ENCODE results near the gene CKMT2.

Gene CKMT2

DNA sequence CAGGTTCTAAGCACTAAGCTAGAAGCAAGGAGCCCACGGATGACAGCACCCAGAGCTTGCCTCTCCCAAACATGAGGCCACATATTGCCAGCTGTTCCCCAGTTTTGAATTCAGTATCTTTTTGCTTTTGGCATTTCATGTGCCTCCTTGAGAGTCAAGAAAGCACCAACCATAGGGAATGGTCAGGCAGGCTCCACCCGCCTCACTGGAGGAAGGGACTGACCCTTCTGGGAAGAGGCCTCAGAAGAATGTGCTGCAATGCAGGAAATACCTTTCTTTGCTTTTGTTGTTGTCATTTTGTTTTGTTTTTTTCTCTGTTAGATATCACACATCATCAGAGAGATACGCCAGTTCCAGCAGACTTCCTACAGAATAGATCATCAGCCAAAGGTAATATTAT, 13.7 kb upstream of the CKMT2 start:
- no peak for DNase-seq

DNA sequence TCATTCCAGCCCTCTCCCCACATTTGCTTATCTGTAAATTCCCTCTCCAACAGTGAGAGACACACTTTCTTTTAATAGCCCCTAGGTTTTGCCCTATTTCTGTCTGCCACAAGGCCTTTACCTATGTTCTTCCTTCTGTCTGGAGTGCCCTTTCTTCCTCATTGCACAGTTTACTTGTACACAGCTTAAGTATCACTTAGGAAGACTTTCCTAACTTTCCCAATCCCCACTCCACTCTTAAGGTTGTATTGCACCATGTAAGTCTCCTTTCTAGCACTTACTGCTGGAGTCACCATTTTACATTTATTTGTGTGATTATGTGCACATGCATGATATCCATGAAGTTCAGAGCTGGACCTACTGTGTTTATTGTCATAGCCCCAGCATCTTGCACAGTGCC, 10.8 kb upstream of the CKMT2 start:
- no peak for DNase-seq

DNA sequence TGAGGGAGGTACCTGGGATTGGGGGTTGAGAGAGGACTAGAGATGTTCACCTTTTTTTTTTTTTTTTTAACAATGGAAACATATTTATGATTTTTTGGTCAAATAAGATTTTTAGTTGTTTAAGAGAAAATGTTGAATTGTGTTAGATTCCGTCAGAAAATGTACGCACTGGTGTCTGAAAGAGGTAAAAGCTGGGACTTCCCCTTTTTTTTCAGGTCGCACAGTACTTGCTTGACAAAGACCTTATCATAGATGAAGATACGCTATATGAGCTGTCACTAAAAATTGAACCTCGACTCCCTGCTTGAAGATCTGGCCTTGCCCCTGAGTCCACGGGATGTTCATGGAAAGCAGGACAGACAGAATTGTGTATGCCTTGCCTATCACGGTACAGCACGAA, 7.7 kb upstream of the CKMT2 start:
- DNase-seq = no peak

GRCh38 chr5:81226286-81226685, 6.8 kb upstream of the CKMT2 start:
- DNase-seq = no peak

GRCh38 chr5:81226949-81227348, 6.2 kb upstream of the CKMT2 start:
- no peak for DNase-seq

GRCh38 chr5:81228084-81228483, 5.0 kb upstream of the CKMT2 start:
- DNase-seq = no peak

GRCh38 chr5:81230416-81230815, 2.7 kb upstream of the CKMT2 start:
- no peak for DNase-seq

- DNase-seq = no peak
Observed at GRCh38 chr5:81232464-81233079, 550 bp upstream of the CKMT2 start.

DNA sequence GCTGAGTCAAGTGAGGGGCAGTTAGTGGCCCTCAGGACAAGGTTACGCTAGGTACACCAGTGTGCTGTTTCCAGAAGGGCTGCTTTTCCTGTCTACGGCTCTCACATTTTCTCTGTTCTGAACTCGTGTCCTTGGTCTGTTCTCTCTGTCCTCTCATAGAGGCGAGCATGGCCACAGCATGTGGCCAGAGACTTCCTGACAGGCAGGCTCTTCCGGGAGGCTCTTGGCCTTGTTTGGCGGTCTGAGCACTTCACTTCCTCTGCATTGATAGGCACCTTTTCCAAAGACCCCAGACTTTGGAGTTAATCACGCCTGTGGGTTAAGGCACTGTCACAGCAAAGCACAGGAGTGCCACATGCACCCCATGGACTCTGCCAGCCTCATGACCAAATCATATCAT, 1.2 kb downstream of the CKMT2 start:
- DNase-seq = no peak

DNA sequence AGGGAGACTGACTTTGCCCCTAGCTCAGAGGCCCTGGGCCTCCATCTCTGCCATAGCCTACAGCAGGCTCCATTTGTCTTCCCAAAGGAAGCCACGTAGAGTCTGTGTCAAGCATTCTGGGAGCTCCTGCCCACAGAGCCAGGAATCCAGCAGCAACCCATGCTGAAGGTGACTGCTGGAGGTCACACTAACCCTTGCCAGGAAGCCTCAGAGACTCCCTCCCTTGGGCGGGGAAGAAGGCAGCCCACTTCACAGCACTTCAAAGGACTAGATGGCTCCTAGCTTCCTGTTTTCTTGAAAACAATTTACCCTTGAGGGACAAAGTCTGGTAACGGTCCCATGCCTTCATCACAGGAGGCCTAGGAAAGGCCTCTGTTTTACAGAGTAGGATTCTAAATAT, 1.7 kb downstream of the CKMT2 start:
- DNase-seq = no peak

- DNase-seq = no peak
Observed at GRCh38 chr5:81235287-81236072, 2.4 kb downstream of the CKMT2 start.

DNA sequence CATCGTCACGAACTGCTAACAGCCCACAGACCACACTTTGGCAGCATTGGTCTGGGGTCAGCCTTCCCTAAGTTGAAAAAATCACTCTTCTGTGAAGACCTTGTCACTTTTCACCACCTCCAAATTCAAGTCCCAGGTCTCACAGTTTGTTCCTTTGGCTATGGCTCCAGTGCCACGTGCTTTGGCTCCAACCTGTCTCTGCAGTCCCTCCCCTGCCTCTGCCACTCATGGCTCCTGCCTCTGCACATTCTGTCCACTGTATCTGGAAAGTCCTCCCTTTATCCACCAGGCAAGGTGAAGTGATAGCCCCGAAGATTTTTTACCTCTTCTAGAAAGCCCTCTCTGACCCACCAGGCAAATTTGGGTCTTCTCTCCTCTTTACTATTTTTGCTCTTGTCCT, 5.3 kb downstream of the CKMT2 start:
- no peak for DNase-seq

- DNase-seq = no peak
Observed at GRCh38 chr5:81239613-81240012, 6.5 kb downstream of the CKMT2 start.

- no peak for DNase-seq
Observed at GRCh38 chr5:81241001-81241400, 7.9 kb downstream of the CKMT2 start.

- no peak for DNase-seq
Observed at GRCh38 chr5:81241961-81242648, 9.0 kb downstream of the CKMT2 start.

- DNase-seq = no peak
Observed at GRCh38 chr5:81242906-81243436, 9.8 kb downstream of the CKMT2 start.

DNA sequence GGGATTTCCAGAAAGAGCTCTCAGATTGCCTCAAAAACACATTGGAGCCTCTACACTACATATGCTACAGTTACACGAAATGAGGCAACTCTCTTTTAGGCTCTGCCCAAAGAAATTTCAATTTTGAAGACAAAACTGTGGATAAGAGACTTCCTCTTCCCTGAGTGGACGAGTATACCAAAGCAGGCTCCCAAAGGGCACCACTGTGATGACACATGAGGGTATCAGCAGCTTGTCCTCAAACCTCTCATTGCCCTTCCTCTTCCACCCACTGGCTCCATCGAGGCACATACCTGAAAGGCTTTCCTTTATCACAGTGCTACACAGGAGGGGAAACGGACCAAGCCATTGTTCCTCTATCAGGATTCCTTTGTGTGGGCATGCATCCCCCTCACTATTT, 11.3 kb downstream of the CKMT2 start:
- DNase-seq = no peak

- no peak for DNase-seq
Observed at GRCh38 chr5:81245871-81246235, 12.7 kb downstream of the CKMT2 start.

DNA sequence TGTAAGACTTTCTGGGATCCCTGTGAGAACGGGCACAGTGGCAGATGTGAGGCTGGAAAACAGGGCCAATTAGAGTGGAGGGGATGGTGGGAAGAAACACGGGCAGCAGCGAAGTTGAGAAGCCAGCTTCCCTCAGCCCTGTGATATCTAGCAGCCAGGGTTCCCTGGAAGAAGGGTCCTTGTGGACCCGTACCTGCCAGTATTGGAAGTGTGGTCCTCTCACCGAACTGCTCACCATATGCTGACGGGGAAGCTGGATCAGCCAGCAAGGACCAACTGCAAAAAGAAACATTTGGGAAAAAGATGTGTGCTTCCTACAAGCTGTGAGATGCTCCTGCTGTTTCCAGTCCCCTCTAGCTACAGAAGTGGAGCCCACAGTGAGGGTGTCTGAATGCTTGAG, 13.6 kb downstream of the CKMT2 start:
- DNase-seq = no peak

- no peak for DNase-seq
Observed at GRCh38 chr5:81247441-81247972, 14.4 kb downstream of the CKMT2 start.

DNA sequence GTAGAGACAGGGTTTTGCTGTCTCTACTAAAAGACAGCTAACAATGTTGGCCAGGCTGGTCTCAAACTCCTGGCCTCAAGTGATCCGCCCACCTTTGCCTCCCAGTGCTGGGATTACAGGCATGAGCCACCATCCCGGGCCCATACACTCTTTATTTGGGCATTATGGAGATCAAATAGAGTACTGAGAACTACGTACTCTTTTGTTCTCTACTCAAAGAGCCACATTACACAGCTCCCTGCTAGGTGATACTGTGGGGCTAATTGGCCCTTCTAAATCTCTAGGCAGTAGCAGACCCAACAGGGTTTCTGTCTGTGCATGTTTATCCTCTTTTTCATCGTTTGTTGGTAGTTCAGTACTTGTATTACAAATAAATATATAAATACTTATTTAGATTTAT, 16.1 kb downstream of the CKMT2 start:
- DNase-seq = no peak

DNA sequence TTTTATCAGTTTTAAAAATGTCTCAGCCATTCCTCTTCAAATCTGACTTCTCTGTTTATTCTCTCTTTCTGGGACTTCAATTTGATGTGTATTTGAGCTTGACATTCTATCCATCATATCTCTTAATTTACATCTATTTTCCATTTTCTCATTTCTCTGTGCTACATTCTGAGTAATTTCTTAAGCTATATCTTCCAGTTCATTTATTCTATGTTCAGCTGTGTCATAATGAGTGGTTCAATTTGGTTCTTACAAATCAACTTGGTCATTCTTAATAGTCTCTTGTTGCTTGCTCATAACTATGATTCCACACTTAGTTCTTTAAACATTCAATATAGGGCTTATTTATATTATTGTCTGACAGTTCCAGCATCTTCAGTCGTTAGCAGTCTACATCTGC, 16.9 kb downstream of the CKMT2 start:
- no peak for DNase-seq

GRCh38 chr5:81251922-81252321, 18.8 kb downstream of the CKMT2 start:
- no peak for DNase-seq

- no peak for DNase-seq
Observed at GRCh38 chr5:81252904-81253303, 19.8 kb downstream of the CKMT2 start.
